HepG2 (cell line): ENCODE data around the gene ENDOD1. TPM values are rescaled to one million over a fixed set of nuclear protein-coding genes. Genes with fewer than 3 reads are reported as not detected.
A peak's percentile ranks its signal among the peaks of the same experiment; 100 is the strongest.

Experiments
- E2F2 ChIP-seq: sonication (generic); formaldehyde crosslinking; IDR thresholded peaks from 2 replicates; pipeline ENCODE4 v1.4.0; 2020; ENCODE audit warnings: missing genetic modification reagents, borderline replicate concordance
- E2F5 ChIP-seq: sonication (generic); formaldehyde crosslinking; conservative IDR thresholded peaks from 2 replicates; pipeline ENCODE4 v1.4.0; 2020; ENCODE audit warnings: missing genetic modification reagents
- HNRNPL ChIP-seq: fragments of 200-400 bp; formaldehyde crosslinking; IDR thresholded peaks from 2 replicates; pipeline ENCODE4 v1.6.1; 2017; ENCODE audit warnings: mild to moderate bottlenecking, low read depth, low read length
- MBD4 ChIP-seq: IDR thresholded peaks from 2 replicates; pipeline ENCODE4 v1.6.1; 2012; ENCODE audit warnings: low read length, inconsistent platforms, borderline replicate concordance
- PITX1 ChIP-seq: sonication (generic); formaldehyde crosslinking; IDR thresholded peaks from 2 replicates; pipeline ENCODE4 v1.5.1; 2020; ENCODE audit warnings: mild to moderate bottlenecking, missing genetic modification reagents
- POGZ ChIP-seq: sonication (generic); formaldehyde crosslinking; IDR thresholded peaks from 2 replicates; pipeline ENCODE4 v1.4.0; 2020; ENCODE audit warnings: mild to moderate bottlenecking, missing genetic modification reagents
- POLR2A ChIP-seq, 2 experiments: IDR thresholded peaks; 2 replicates each; pipeline ENCODE4 v1.6.1; 2011; ENCODE audit warnings: low read depth in 2 of 2, low read length in 2 of 2, mild to moderate bottlenecking in 1 of 2, moderate library complexity in 1 of 2; ENCODE audit not compliant: insufficient read depth in 1 of 2
- PPARG ChIP-seq: conservative IDR thresholded peaks from 2 replicates; pipeline ENCODE4 v1.6.1; 2016; ENCODE audit warnings: missing biosample characterization, missing genetic modification reagents
- SRF ChIP-seq: IDR thresholded peaks from 2 replicates; pipeline ENCODE4 v1.6.1; 2011; ENCODE audit warnings: mild to moderate bottlenecking, low read depth, low read length, moderate library complexity
- TARDBP ChIP-seq: sonication (generic); formaldehyde crosslinking; IDR thresholded peaks from 2 replicates; pipeline ENCODE4 v1.8.0; 2022; ENCODE audit warnings: mild to moderate bottlenecking, missing genetic modification reagents
- TBP ChIP-seq: sonication (generic); formaldehyde crosslinking; IDR thresholded peaks from 2 replicates; pipeline ENCODE4 v1.5.0; 2020; ENCODE audit warnings: missing genetic modification reagents
- WIZ ChIP-seq: sonication (generic); formaldehyde crosslinking; IDR thresholded peaks from 2 replicates; pipeline ENCODE4 v1.5.1; 2020; ENCODE audit warnings: mild to moderate bottlenecking, missing genetic modification reagents
- XBP1 ChIP-seq: sonication (generic); formaldehyde crosslinking; IDR thresholded peaks from 2 replicates; pipeline ENCODE4 v1.5.0; 2020; ENCODE audit warnings: missing genetic modification reagents
- XRCC5 ChIP-seq: fragments of 200-400 bp; formaldehyde crosslinking; optimal IDR thresholded peaks from 2 replicates; pipeline ENCODE3; 2017; ENCODE audit warnings: mild to moderate bottlenecking, low read length
- ZBED4 ChIP-seq: sonication (generic); formaldehyde crosslinking; IDR thresholded peaks from 2 replicates; pipeline ENCODE4 v1.4.0; 2020; ENCODE audit warnings: missing genetic modification reagents, borderline replicate concordance
- ZNF124 ChIP-seq: sonication (generic); formaldehyde crosslinking; IDR thresholded peaks from 2 replicates; pipeline ENCODE4 v1.4.0; 2020; ENCODE audit warnings: missing genetic modification reagents
- ZNF264 ChIP-seq: sonication (generic); formaldehyde crosslinking; IDR thresholded peaks from 2 replicates; pipeline ENCODE4 v1.4.0; 2020; ENCODE audit warnings: missing genetic modification reagents
- ZNF362 ChIP-seq: sonication (generic); formaldehyde crosslinking; IDR thresholded peaks from 2 replicates; pipeline ENCODE4 v1.4.0; 2020; ENCODE audit warnings: missing genetic modification reagents, mild to moderate bottlenecking, borderline replicate concordance
- ZNF512B ChIP-seq: sonication (generic); formaldehyde crosslinking; IDR thresholded peaks from 2 replicates; pipeline ENCODE4 v1.5.1; 2020; ENCODE audit warnings: missing genetic modification reagents, mild to moderate bottlenecking, borderline replicate concordance
- ZNF567 ChIP-seq: sonication (generic); formaldehyde crosslinking; IDR thresholded peaks from 2 replicates; pipeline ENCODE4 v1.8.1; 2023; ENCODE audit warnings: mild to moderate bottlenecking, missing genetic modification reagents, borderline replicate concordance
- ZSCAN30 ChIP-seq: sonication (generic); formaldehyde crosslinking; IDR thresholded peaks from 2 replicates; pipeline ENCODE4 v1.5.0; 2020; ENCODE audit warnings: mild to moderate bottlenecking, missing genetic modification reagents
- polyA plus RNA-seq, 8 experiments: library from polyadenylated mRNA; depleted of rRNA in 3 of 8; stranded (reverse) in 7 of 8; unstranded in 1 of 8; fragments of >200 nt; fragmentation: Illumina TruSeq in 4 of 8; extraction: Trizol in 4 of 8; gene quantifications; 2 replicates each; pipeline versions ENCODE4 v1.2.1 to v1.2.3, GENCODE V29; 2011 to 2016; ENCODE audit warnings: low read depth in 4 of 8, missing spikeins in 1 of 8, mixed read lengths in 1 of 8; ENCODE audit not compliant: insufficient read depth in 1 of 8
- total RNA-seq, 5 experiments: library from RNA; depleted of rRNA; stranded (reverse); fragments of >200 nt; fragmentation: Illumina TruSeq; extraction: Trizol; gene quantifications; 2 replicates each; pipeline ENCODE4 v1.2.3, GENCODE V29; 2016; ENCODE audit warnings: low read depth in 1 of 5

The ENDOD1 gene
- total and polyA plus RNA-seq, 2 of the 13 experiments (the other 11 are each of a cell fraction or from before 2014, with no cell fraction given), result 2.0 to 6.8 TPM

GRCh38 chr11:95092549-95093324 lies 3.1 kb downstream of the ENDOD1 start (continued):
- TF ChIP-seq ZNF512B (CRISPR knock-in tag) (no peak), ZNF264 (CRISPR knock-in tag) (no peak), ZSCAN30 (CRISPR knock-in tag) (no peak), XRCC5 (peak; percentile 61), MBD4 (no peak), ZNF567 (no peak), WIZ (CRISPR knock-in tag) (no peak), XBP1 (CRISPR knock-in tag) (no peak), HNRNPL (no peak), PITX1 (CRISPR knock-in tag) (no peak), ZBED4 (CRISPR knock-in tag) (no peak), SRF (no peak), POGZ (no peak), TARDBP (no peak), POLR2A (IDR thresholded peaks at IDR 0.05; ENCODE audit: insufficient read depth in 1 of 2, low read depth in 2 of 2, low read length in 2 of 2) (no peak), ZNF362 (no peak), PPARG (CRISPR knock-in tag) (0 out of 2 replicates have a peak, but pooled peaks have one; percentile 16), E2F2 (CRISPR knock-in tag) (no peak), E2F5 (CRISPR knock-in tag) (no peak), ZNF124 (no peak), TBP (CRISPR knock-in tag) (no peak)
